GM20431 (cell line): ENCODE results near the gene SMAD3.
"Not testable (repeated sequence)": the region's sequence is repeated elsewhere in the genome, so short reads cannot be mapped to it uniquely, and the experiment has no call there.

ENCODE experiments used
- in situ Hi-C: fragments of 300-500 bp; cut with MseI, MboI; formaldehyde crosslinking; loops from one replicate; pipeline ENCODE4 v1.15.0; 2020; ENCODE audit warnings: low sequenced_read_pairs; ENCODE audit not compliant: unreplicated experiment

The SMAD3 gene

DNA sequence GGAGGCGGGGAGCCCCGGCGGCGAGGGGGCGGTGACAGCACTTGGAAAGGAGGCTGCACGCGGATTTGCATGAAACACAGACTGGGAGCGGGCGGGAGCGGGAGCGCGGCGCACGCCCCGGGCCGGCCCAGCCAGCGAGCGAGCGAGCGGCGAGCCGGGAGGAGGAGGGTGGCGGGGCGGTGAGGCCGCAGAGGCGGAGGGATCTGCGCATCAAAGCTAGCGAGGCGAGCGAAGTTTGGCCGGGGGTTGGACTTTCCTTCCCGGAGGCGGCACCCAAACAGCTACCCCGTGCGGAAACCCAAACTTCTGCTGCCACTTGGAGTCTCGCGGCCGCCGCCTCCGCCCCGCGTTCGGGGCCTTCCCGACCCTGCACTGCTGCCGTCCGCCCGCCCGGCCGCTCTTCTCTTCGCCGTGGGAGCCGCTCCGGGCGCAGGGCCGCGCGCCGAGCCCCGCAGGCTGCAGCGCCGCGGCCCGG lies at the start of gene SMAD3:
TSS of gene SMAD3 (plus strand) at position 72 of the 475 bp plus-strand sequence. CDS start 553 bp downstream, outside the sequence.
- in situ Hi-C loops: no loop called here

DNA sequence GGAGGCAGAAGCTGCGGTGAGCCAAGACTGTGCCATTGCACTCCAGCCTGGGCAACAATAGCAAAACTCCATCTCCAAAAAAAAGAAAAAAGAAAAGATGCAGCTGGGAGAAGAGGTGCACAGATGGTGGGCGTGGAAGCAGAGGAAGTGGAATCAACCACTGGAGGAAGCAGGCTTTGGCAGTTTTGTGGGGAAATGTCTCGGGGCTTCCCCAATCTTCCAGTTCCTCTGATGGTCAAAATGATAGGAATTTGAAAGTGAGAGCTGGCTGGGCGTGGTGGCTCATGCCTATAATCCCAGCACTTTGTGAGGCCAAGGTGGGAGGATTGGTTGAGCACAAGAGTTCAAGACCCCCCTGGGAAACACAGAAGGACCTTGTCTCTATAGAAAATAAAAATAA lies 48.1 kb upstream of the SMAD3 start:
- in situ Hi-C loops: no loop called here

DNA sequence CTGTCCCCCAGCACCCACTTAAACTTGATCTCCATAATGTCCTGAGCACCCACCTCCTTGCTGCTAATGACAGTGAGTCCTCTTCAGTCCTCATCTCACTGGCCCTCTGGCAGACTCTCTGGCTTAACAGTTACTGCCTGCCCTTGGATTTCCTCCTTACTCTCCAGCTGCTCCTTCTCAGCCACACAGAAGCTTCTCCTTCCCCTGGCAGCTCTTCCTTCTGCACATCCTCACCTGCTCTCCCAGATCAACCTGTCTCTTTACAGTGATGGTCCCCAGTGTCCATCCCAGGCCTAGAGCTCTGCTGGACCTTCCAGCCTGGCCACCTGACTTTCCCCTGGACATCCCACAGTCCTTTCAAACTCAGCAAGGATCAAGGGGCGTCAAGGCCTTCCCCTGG lies 47.4 kb upstream of the SMAD3 start:
- in situ Hi-C loops: no loop called here

DNA sequence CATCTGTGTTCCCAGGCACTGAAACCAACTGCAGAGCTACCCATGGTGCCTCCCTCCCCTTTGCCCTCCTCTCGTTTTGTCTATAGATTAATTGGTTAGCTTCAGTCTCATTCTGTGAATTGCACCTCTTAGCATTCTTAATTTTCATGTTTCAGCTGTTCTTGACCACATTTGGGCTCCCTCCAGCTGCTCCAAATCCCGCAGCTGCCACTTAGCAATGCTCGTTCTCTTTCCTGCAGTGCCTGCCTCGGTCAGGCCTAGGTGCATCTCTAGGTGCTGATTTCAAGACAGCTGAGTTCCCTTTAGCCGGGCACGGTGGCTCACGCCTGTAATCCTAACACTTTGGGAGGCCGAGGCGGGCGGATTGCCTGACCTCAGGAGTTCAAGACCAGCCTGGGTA lies 47.0 kb upstream of the SMAD3 start:
- in situ Hi-C loops: no loop called here

DNA sequence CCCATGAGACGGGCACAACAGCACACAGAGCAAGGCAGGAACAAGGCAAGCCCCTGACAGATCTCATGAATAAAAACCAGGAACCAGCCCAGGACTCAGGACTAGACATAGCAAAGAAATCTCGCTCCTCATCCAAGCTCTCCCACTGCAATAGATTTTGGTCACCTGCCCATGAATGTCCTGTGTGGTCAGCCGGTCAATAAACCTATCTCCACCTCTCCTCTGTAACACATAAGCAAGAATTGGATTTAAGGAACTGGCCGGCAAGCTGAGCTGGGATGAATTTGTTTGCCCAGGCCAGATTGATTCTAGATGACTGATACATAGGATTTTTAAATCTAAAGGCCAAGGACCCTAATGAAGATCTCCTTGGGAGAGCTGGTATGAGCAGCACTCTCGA lies 46.3 kb upstream of the SMAD3 start:
- in situ Hi-C loops: no loop called here

GRCh38 chr15:67019884-67020520 lies 45.4 kb upstream of the SMAD3 start:
- in situ Hi-C loops: no loop called here

GRCh38 chr15:67020668-67021067 lies 44.7 kb upstream of the SMAD3 start:
- in situ Hi-C loops: not testable (repeated sequence)

- in situ Hi-C loops: no loop called here
Measured at GRCh38 chr15:67021455-67021854, 43.9 kb upstream of the SMAD3 start.

- in situ Hi-C loops: no loop called here
Measured at GRCh38 chr15:67022587-67023105, 42.8 kb upstream of the SMAD3 start.

GRCh38 chr15:67023517-67024313 lies 41.7 kb upstream of the SMAD3 start:
- in situ Hi-C loops: no loop called here

GRCh38 chr15:67024314-67024997 lies 40.9 kb upstream of the SMAD3 start:
- in situ Hi-C loops: no loop called here

DNA sequence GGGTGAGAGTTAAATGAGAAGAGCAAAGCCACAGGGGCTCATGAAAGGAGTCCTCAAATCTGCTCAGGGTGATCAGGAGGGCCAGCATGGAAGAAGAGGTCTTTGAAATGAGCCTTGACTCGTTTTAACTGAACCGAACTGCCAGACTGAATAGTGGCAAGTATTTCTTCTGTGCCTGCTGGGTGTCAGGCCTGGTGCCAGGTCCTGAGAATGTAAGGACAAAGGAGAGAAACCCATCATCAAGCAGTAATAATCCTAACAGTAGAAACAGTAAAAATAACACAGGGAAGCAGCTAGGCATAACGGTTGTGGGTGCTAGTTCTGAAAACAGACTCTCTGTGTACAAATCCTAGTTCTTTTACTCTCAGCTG lies 40.4 kb upstream of the SMAD3 start:
- in situ Hi-C loops: no loop called here

GRCh38 chr15:67025719-67026609 lies 39.4 kb upstream of the SMAD3 start:
- in situ Hi-C loops: no loop called here

DNA sequence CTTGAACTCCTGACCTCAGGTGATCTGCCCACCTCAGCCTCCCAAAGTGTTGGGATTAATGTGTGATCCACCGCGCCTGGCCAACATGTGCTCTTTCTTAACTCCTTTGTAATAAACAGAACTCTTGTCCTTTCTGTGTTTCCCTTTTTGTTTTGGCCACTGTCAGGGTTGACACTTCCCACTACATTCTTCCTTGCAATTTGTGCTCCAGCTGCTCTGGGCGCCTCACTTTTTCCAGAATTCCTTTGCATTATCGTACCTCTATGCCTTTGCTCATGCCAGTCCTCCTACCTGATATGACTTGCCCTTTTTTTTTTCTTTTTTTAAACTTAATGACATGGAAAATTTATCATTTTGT lies 38.8 kb upstream of the SMAD3 start:
- in situ Hi-C loops: no loop called here

- in situ Hi-C loops: not testable (repeated sequence)
Measured at GRCh38 chr15:67028440-67028839, 37.0 kb upstream of the SMAD3 start.

- in situ Hi-C loops: no loop called here
Measured at GRCh38 chr15:67030036-67030762, 35.2 kb upstream of the SMAD3 start.

DNA sequence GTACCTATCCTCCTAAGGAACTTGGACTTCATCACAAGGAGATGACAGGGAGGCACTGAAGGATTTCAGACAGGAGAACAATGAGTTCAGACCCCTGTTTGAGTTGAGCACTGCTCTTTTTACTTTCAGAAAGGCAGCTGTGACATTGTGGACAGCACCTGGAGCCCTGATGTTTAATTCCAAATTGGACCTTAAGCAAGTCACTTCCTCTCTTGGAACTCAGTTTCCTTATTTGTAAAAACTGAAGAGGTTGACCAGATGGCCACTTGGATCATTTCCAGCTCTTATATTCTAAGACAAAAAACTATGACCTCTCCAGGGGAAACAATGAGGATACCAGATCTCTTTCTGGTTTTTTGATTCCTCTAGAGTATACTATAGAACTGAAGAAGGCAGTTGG lies 34.1 kb upstream of the SMAD3 start:
- in situ Hi-C loops: no loop called here

GRCh38 chr15:67032608-67033007 lies 32.8 kb upstream of the SMAD3 start:
- in situ Hi-C loops: no loop called here

DNA sequence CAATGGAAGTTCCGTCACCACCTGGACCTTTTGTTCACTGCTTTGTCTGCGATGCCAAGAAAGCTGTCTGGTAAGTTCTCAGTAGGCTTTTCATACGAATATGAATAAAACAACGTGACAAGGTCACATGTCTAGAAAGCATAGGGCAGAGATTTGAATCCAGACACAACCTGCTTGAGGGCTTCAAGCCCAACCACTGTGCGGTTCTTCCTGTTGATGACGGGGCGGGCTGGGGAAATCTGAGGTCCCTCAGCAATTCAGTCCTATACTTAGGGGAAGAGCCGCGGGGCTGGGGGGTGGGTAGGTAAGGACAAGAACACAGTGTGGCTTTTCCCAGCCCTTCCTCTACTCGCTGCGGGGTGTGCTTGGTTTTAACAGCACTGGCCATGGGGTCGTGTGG lies 32.4 kb upstream of the SMAD3 start:
- in situ Hi-C loops: no loop called here
